ENCODE measurements around the gene HAUS7. TPM values are rescaled to one million over a fixed set of nuclear protein-coding genes. Genes with fewer than 3 reads are reported as not detected.

HAUS7 gene
- polyA plus RNA-seq, 1 experiment, result 38.4 TPM

DNA sequence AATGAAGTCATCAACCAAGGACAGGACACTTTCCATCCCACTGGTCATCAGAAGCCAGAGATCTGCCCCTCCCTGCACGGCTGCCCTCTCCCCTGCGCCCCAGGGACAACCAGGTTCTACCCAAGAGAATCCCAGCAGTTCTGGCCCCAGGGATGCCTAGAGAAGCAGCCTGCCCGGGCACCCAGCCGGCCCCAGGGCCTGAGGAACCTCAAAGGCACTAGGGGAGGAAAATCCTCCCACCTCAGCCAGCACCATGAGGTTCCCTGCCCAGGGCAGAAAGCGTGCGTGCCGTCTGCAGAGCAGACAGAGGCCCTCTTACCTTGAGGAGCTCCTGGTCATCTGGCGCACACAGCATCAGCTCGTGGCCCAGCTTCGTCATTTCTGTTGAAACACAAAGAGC lies 8.1 kb downstream of the HAUS7 start:
- POLR2A ChIA-PET, result no interaction called here
- CTCF ChIA-PET, result interaction anchor here (1.4 to 3.0 kb wide), 2 partner anchors 9 to 10 kb away, joined by 5 to 9 read pairs; partner anchors contain the start of gene HAUS7
- no peak overlapping the region for H3K4me3 ChIP-seq (ENCODE audit: low read depth, low read length)
- TF ChIP-seq, protein P1, sequence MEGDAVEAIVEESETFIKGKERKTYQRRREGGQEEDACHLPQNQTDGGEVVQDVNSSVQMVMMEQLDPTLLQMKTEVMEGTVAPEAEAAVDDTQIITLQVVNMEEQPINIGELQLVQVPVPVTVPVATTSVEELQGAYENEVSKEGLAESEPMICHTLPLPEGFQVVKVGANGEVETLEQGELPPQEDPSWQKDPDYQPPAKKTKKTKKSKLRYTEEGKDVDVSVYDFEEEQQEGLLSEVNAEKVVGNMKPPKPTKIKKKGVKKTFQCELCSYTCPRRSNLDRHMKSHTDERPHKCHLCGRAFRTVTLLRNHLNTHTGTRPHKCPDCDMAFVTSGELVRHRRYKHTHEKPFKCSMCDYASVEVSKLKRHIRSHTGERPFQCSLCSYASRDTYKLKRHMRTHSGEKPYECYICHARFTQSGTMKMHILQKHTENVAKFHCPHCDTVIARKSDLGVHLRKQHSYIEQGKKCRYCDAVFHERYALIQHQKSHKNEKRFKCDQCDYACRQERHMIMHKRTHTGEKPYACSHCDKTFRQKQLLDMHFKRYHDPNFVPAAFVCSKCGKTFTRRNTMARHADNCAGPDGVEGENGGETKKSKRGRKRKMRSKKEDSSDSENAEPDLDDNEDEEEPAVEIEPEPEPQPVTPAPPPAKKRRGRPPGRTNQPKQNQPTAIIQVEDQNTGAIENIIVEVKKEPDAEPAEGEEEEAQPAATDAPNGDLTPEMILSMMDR (IDR thresholded peaks at IDR 0.05; ENCODE audit: insufficient read depth, low read depth, low read length), result no peak
- DNase-seq (ENCODE audit: low read depth), result no peak
- peaks cover 3% of the 10 kb centered on the region for H3K36me3 ChIP-seq (ENCODE audit: control insufficient read depth, insufficient read depth, low read length)
- H3K27me3 ChIP-seq (ENCODE audit: control insufficient read depth, insufficient read depth, low read length), result no peaks in the 10 kb centered on the region

- Histone ChIP-seq H3K27me3 (ENCODE audit: control insufficient read depth, insufficient read depth, low read length) (no peaks in the 10 kb centered on the region), H3K36me3 (ENCODE audit: control insufficient read depth, insufficient read depth, low read length) (peaks cover 5% of the 10 kb centered on the region), H3K4me3 (ENCODE audit: low read depth, low read length) (no peak overlapping the region)
- no peak for DNase-seq (ENCODE audit: low read depth)
- TF ChIP-seq, protein P1 (IDR thresholded peaks at IDR 0.05; ENCODE audit: insufficient read depth, low read depth, low read length), result peak; percentile 70
- ChIA-PET CTCF (interaction anchor here (0.7 to 3.0 kb wide), 13 partner anchors 9 to 128 kb away, joined by 3 to 19 read pairs (median 4); partner anchors contain the start of genes HAUS7 and ZNF275), POLR2A (no interaction called here)
Observed at GRCh38 chrX:153460826-153461225, 9.6 kb downstream of the HAUS7 start.

DNA sequence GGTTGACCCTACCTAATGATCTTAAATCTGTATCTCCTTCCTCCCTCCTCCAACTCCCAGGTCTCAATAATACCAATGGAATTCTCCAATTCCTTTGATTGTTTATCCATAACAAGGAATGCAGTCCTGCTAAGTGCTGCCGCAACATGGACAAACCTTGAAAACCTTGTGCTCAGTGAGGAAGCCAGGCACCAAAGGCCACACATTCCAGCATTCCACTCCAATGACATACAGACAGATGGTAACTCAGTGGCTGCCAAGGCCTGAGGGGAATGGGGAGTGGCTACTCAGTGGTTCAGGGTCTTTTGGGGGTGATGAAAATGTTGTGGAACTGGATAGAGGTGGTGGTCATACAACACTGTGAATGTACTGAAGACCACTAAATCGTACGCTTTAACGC lies 10.4 kb downstream of the HAUS7 start:
- no peak overlapping the region for H3K4me3 ChIP-seq (ENCODE audit: low read depth, low read length)
- ChIA-PET CTCF (interaction anchor here (1.0 to 3.0 kb wide), 9 partner anchors 11 to 127 kb away, joined by 3 to 19 read pairs (median 4); partner anchors contain the start of gene HAUS7), POLR2A (no interaction called here)

GRCh38 chrX:153458476-153458875 lies 11.9 kb downstream of the HAUS7 start:
- CTCF ChIA-PET, result interaction anchor here (1.2 to 1.5 kb wide), 3 partner anchors 49 to 517 kb away, joined by 3 to 5 read pairs (median 3); no protein-coding TSS in a partner anchor
- peaks cover 4% of the 10 kb centered on the region for H3K36me3 ChIP-seq (ENCODE audit: control insufficient read depth, insufficient read depth, low read length)
- POLR2A ChIA-PET, result no interaction called here
- DNase-seq (ENCODE audit: low read depth), result no peak
- TF ChIP-seq, protein P1 (IDR thresholded peaks at IDR 0.05; ENCODE audit: insufficient read depth, low read depth, low read length), result no peak
- H3K4me3 ChIP-seq (ENCODE audit: low read depth, low read length), result no peak overlapping the region
- H3K27me3 ChIP-seq (ENCODE audit: control insufficient read depth, insufficient read depth, low read length), result no peaks in the 10 kb centered on the region

More for the DNA sequence above, 10.4 kb downstream of the HAUS7 start:
- Histone ChIP-seq H3K27me3 (ENCODE audit: control insufficient read depth, insufficient read depth, low read length) (no peaks in the 10 kb centered on the region), H3K36me3 (ENCODE audit: control insufficient read depth, insufficient read depth, low read length) (peaks cover 6% of the 10 kb centered on the region)
- no peak for DNase-seq (ENCODE audit: low read depth)
- TF ChIP-seq, protein P1 (IDR thresholded peaks at IDR 0.05; ENCODE audit: insufficient read depth, low read depth, low read length), result peak; percentile 19; the same call in 1 of the 2 replicates

DNA sequence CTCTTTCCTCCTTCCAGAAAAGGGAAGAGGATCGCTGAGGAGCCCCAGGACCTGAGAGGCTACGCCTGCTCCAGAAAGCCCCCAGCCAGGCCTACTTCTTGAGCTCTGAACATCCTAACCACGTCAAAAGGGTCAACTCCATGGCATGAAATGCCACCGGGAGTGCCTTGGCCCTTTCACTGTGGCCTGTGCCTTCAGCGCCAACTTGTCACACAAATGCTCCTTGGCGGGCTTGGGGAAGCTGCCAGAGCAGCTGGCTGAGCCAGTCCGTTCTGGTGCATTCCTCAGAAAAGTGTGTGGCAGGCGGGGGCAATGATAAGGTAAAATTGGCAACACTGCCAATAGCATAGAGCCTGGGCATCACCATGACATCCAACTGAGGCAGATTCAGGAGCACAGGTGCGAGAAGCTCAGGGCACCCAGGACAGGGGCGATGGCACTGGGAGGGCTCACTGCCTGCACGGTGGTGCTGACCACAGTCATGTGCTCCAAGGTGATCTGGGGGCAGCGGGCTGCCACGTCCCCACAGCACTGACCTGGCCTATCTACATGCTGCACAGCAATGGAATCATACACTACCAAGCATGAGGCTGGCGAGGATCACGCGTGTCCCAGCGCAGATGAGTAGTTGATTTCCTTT lies 12.4 kb downstream of the HAUS7 start:
- Histone ChIP-seq H3K27me3 (ENCODE audit: control insufficient read depth, insufficient read depth, low read length) (no peaks in the 10 kb centered on the region), H3K36me3 (ENCODE audit: control insufficient read depth, insufficient read depth, low read length) (peaks cover 4% of the 10 kb centered on the region), H3K4me3 (ENCODE audit: low read depth, low read length) (no peak overlapping the region)
- ChIA-PET CTCF (interaction anchor here (1.2 to 2.1 kb wide), 4 partner anchors 13 to 517 kb away, joined by 3 to 5 read pairs (median 4); partner anchors contain the start of gene HAUS7), POLR2A (no interaction called here)
- TF ChIP-seq, protein P1 (IDR thresholded peaks at IDR 0.05; ENCODE audit: insufficient read depth, low read depth, low read length), result no peak
- no peak for DNase-seq (ENCODE audit: low read depth)

Data from BJ (cell line).